TTC549 (cell line): ENCODE results near the gene RPL35.

ENCODE experiments used
- FAIRE-seq: peaks from 2 replicates; lab custom pipeline; 2012; peaks lifted over from hg19 to GRCh38; lab: Jason Lieb, UNC

RPL35 gene

GRCh38 chr9:124875501-124875900, 13.7 kb upstream of the RPL35 start:
- no peak for FAIRE-seq

- FAIRE-seq, result no peak
Observed at GRCh38 chr9:124873664-124874063, 11.9 kb upstream of the RPL35 start.

GRCh38 chr9:124871156-124871561, 9.4 kb upstream of the RPL35 start:
- no peak for FAIRE-seq

- FAIRE-seq, result no peak
Observed at GRCh38 chr9:124870723-124871122, 9.0 kb upstream of the RPL35 start.

- no peak for FAIRE-seq
Observed at GRCh38 chr9:124869986-124870560, 8.3 kb upstream of the RPL35 start.

- no peak for FAIRE-seq
Observed at GRCh38 chr9:124869466-124869985, 7.8 kb upstream of the RPL35 start.

- no peak for FAIRE-seq
Observed at GRCh38 chr9:124868511-124869465, 7.0 kb upstream of the RPL35 start.

- no peak for FAIRE-seq
Observed at GRCh38 chr9:124863371-124863871, 1.7 kb upstream of the RPL35 start.

- no peak for FAIRE-seq
Observed at GRCh38 chr9:124860582-124861341, 995 bp downstream of the RPL35 start.

GRCh38 chr9:124859803-124860581, 1.8 kb downstream of the RPL35 start:
- no peak for FAIRE-seq

- no peak for FAIRE-seq
Observed at GRCh38 chr9:124858330-124859046, 3.3 kb downstream of the RPL35 start.

GRCh38 chr9:124857533-124858162, 4.1 kb downstream of the RPL35 start:
- FAIRE-seq, result no peak

GRCh38 chr9:124855944-124856765, 5.6 kb downstream of the RPL35 start:
- FAIRE-seq, result no peak

GRCh38 chr9:124855566-124855943, 6.2 kb downstream of the RPL35 start:
- no peak for FAIRE-seq

GRCh38 chr9:124854822-124855221, 6.9 kb downstream of the RPL35 start:
- no peak for FAIRE-seq

- no peak for FAIRE-seq
Observed at GRCh38 chr9:124854161-124854560, 7.6 kb downstream of the RPL35 start.

- FAIRE-seq, result no peak
Observed at GRCh38 chr9:124853605-124854143, 8.1 kb downstream of the RPL35 start.

GRCh38 chr9:124852829-124853531, 8.8 kb downstream of the RPL35 start, which contains the start of gene WDR38:
Gene WDR38 (plus strand): TSS chr9:124853460. CDS start chr9:124853532, 72 bp downstream.
- FAIRE-seq, result no peak
